ENCODE data around the gene ELF5. TPM values are rescaled to one million over a fixed set of nuclear protein-coding genes. Genes with fewer than 3 reads are reported as not detected.

The ELF5 gene
- total and polyA plus RNA-seq, 2 of the 13 experiments (the other 11 are each of a cell fraction or from before 2014, with no cell fraction given) = 0.51 to 2.6 TPM

- TF ChIP-seq ZNF646 (CRISPR knock-in tag; IDR thresholded peaks at IDR 0.05) = no peak
- TF ChIP-seq HOXA3 (CRISPR knock-in tag; IDR thresholded peaks at IDR 0.05) = peak; percentile 13; the same call in 1 of the 2 replicates
- TF ChIP-seq SOX5 (CRISPR knock-in tag; IDR thresholded peaks at IDR 0.05; ENCODE audit: borderline replicate concordance) = 0 out of 2 replicates have a peak, but pooled peaks have one; percentile 35
- TF ChIP-seq UBTF (CRISPR knock-in tag; IDR thresholded peaks at IDR 0.05) = no peak
- TF ChIP-seq ZNF570 (CRISPR knock-in tag; IDR thresholded peaks at IDR 0.05; ENCODE audit: borderline replicate concordance) = no peak
- peak; percentile 50; the same call in 1 of the 2 replicates for TF ChIP-seq KDM1A (CRISPR knock-in tag; IDR thresholded peaks at IDR 0.05)
- TF ChIP-seq SALL1 (CRISPR knock-in tag; IDR thresholded peaks at IDR 0.05) = no peak; the same call in 1 of the 2 replicates
- TF ChIP-seq ZBTB42 (CRISPR knock-in tag; IDR thresholded peaks at IDR 0.05) = no peak
- TF ChIP-seq, protein P1, sequence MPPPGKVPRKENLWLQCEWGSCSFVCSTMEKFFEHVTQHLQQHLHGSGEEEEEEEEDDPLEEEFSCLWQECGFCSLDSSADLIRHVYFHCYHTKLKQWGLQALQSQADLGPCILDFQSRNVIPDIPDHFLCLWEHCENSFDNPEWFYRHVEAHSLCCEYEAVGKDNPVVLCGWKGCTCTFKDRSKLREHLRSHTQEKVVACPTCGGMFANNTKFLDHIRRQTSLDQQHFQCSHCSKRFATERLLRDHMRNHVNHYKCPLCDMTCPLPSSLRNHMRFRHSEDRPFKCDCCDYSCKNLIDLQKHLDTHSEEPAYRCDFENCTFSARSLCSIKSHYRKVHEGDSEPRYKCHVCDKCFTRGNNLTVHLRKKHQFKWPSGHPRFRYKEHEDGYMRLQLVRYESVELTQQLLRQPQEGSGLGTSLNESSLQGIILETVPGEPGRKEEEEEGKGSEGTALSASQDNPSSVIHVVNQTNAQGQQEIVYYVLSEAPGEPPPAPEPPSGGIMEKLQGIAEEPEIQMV (CRISPR knock-in tag; IDR thresholded peaks at IDR 0.05; ENCODE audit: low read depth) = no peak
- no peak for TF ChIP-seq ETV6 (CRISPR knock-in tag; conservative IDR thresholded peaks at IDR 0.05)
- TF ChIP-seq RXRB (CRISPR knock-in tag; IDR thresholded peaks at IDR 0.05; ENCODE audit: borderline replicate concordance) = peak; percentile 72
- no peak for TF ChIP-seq ZFP62 (CRISPR knock-in tag; IDR thresholded peaks at IDR 0.05)
- TF ChIP-seq CHD2 (IDR thresholded peaks at IDR 0.05; ENCODE audit: low read depth, low read length) = no peak
- no peak for TF ChIP-seq KLF12 (CRISPR knock-in tag; IDR thresholded peaks at IDR 0.05; ENCODE audit: borderline replicate concordance)
- peak; percentile 73 for TF ChIP-seq ONECUT2 (CRISPR knock-in tag; IDR thresholded peaks at IDR 0.05)
- peak; percentile 78; the same call in 1 of the 2 replicates for TF ChIP-seq ETV5 (CRISPR knock-in tag; IDR thresholded peaks at IDR 0.05; ENCODE audit: borderline replicate concordance)
- TF ChIP-seq HNF1B (CRISPR knock-in tag; IDR thresholded peaks at IDR 0.05) = no peak
- TF ChIP-seq HDAC1 (CRISPR knock-in tag; IDR thresholded peaks at IDR 0.05) = peak; percentile 45; the same call in 1 of the 2 replicates
- TF ChIP-seq NPAS2 (CRISPR knock-in tag; IDR thresholded peaks at IDR 0.05; ENCODE audit: borderline replicate concordance) = no peak
- TF ChIP-seq PAWR (CRISPR knock-in tag; IDR thresholded peaks at IDR 0.05; ENCODE audit: borderline replicate concordance) = no peak
These were observed 14.5 kb upstream of the ELF5 start (continued) for GRCh38 chr11:34528072-34528471.

Measured in HepG2 (cell line).